NCI-H82 (cell line): Measurements from ENCODE around the gene ACMSD.
"Not testable (repeated sequence)": the region's sequence is repeated elsewhere in the genome, so short reads cannot be mapped to it uniquely, and the experiment has no call there.

Source experiments
- DNase-seq: peaks from one replicate; lab custom pipeline; 2025; lab: John Stamatoyannopoulos, UW

ACMSD gene

GRCh38 chr2:134907441-134908116, 69.2 kb downstream of the ACMSD start:
- DNase-seq = not testable (repeated sequence)

GRCh38 chr2:134910763-134911399, 72.5 kb downstream of the ACMSD start:
- no peak for DNase-seq

- no peak for DNase-seq
Measured at GRCh38 chr2:134911400-134911785, 73.0 kb downstream of the ACMSD start.

- no peak for DNase-seq
Measured at GRCh38 chr2:134912361-134912760, 73.9 kb downstream of the ACMSD start.

GRCh38 chr2:134917360-134917865, 79.0 kb downstream of the ACMSD start:
- DNase-seq = no peak

- DNase-seq = no peak
Measured at GRCh38 chr2:134917888-134918525, 79.6 kb downstream of the ACMSD start.

GRCh38 chr2:134918526-134919340, 80.3 kb downstream of the ACMSD start, which contains the start of gene CCNT2:
CCNT2 (plus strand) TSS chr2:134918822; CDS start chr2:134918855, 33 bp downstream.
- peak; percentile 99 for DNase-seq

GRCh38 chr2:134919341-134920210, 81.2 kb downstream of the ACMSD start:
- DNase-seq = peak; percentile 76

GRCh38 chr2:134924912-134925311, 86.5 kb downstream of the ACMSD start:
- no peak for DNase-seq

- no peak for DNase-seq
Measured at GRCh38 chr2:134926231-134926931, 88.0 kb downstream of the ACMSD start.

GRCh38 chr2:134927195-134927594, 88.8 kb downstream of the ACMSD start:
- DNase-seq = no peak

GRCh38 chr2:134932864-134933526, 94.6 kb downstream of the ACMSD start:
- DNase-seq = no peak

GRCh38 chr2:134933732-134934131, 95.3 kb downstream of the ACMSD start:
- no peak for DNase-seq

GRCh38 chr2:134934150-134934549, 95.7 kb downstream of the ACMSD start:
- no peak for DNase-seq

- no peak for DNase-seq
Measured at GRCh38 chr2:134934641-134935040, 96.2 kb downstream of the ACMSD start.

- DNase-seq = no peak
Measured at GRCh38 chr2:134936691-134937090, 98.3 kb downstream of the ACMSD start.

- no peak for DNase-seq
Measured at GRCh38 chr2:134943540-134943939, 105.1 kb downstream of the ACMSD start.

GRCh38 chr2:134944975-134945374, 106.6 kb downstream of the ACMSD start:
- peak; percentile 32 for DNase-seq

GRCh38 chr2:134946073-134946472, 107.7 kb downstream of the ACMSD start:
- no peak for DNase-seq
